ENCODE results near the gene HIP1. TPM values are rescaled to one million over a fixed set of nuclear protein-coding genes. Genes with fewer than 3 reads are reported as not detected.

Gene HIP1
- total RNA-seq, 1 donor from 2014 or later: 39.2 TPM

GRCh38 chr7:75650062-75650461, 88.7 kb downstream of the HIP1 start:
- no peaks in the 10 kb centered on the region for H3K9me3 ChIP-seq (ENCODE audit: low read depth)
- Mint-ChIP-seq H3K4me1 (peaks cover 22% of the 10 kb centered on the region), H3K4me3 (no peak overlapping the region), H3K36me3 (no peaks in the 10 kb centered on the region), H3K27ac (no peak overlapping the region), H3K9me3 (no peaks in the 10 kb centered on the region), H3K27me3 (ENCODE audit: insufficient read depth, low read depth) (no peaks in the 10 kb centered on the region)
- peak overlapping the region; percentile 38 for H3K4me2 ChIP-seq
- H2AFZ ChIP-seq (replicated peaks): no peak overlapping the region
- H3K9ac ChIP-seq: no peak overlapping the region
- H3F3A ChIP-seq (ENCODE audit: low read depth): peaks cover 19% of the 10 kb centered on the region
- H3K4me3 ChIP-seq: no peak overlapping the region
- H3K27ac ChIP-seq: peak overlapping the region; percentile 8
- H3K79me2 ChIP-seq (ENCODE audit: low read depth): no peaks in the 10 kb centered on the region
- H3K36me3 ChIP-seq: no peaks in the 10 kb centered on the region
- H3K27me3 ChIP-seq: no peaks in the 10 kb centered on the region
- no peaks in the 10 kb centered on the region for H4K20me1 ChIP-seq (ENCODE audit: low read depth)
- peak; percentile 64 for DNase-seq (ENCODE audit: low spot score)
- peaks cover 20% of the 10 kb centered on the region for H3K4me1 ChIP-seq
- no peak for TF ChIP-seq EZH2 (IDR thresholded peaks at IDR 0.05)
- TF ChIP-seq, protein P1, sequence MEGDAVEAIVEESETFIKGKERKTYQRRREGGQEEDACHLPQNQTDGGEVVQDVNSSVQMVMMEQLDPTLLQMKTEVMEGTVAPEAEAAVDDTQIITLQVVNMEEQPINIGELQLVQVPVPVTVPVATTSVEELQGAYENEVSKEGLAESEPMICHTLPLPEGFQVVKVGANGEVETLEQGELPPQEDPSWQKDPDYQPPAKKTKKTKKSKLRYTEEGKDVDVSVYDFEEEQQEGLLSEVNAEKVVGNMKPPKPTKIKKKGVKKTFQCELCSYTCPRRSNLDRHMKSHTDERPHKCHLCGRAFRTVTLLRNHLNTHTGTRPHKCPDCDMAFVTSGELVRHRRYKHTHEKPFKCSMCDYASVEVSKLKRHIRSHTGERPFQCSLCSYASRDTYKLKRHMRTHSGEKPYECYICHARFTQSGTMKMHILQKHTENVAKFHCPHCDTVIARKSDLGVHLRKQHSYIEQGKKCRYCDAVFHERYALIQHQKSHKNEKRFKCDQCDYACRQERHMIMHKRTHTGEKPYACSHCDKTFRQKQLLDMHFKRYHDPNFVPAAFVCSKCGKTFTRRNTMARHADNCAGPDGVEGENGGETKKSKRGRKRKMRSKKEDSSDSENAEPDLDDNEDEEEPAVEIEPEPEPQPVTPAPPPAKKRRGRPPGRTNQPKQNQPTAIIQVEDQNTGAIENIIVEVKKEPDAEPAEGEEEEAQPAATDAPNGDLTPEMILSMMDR (IDR thresholded peaks at IDR 0.05): peak; percentile 19

DNA sequence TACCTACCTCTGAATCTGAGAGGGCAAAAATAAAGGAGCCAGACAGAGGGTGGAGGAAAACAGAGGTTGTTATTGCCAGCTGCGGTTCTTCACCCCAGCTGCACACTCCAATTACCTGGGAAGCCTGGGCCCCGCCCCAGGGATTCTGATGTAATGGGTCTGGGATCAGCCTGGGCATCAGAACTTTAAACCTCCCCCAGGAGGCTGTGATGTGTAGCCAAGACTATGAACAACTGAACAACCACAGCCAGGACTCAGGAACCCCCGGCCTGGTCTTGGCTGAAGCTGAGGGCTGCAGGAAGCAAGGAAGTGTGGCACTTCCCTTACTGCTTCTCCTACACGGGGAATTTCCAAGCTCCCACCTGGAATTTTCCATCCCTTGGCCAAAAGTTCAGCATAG, 89.3 kb downstream of the HIP1 start:
- TF ChIP-seq EZH2 (IDR thresholded peaks at IDR 0.05) (no peak), EZH2phosphoT487 (IDR thresholded peaks at IDR 0.05) (no peak)
- TF ChIP-seq, protein P1 (IDR thresholded peaks at IDR 0.05): no peak
- peaks cover 19% of the 10 kb centered on the region for H3F3A ChIP-seq (ENCODE audit: low read depth)
- no peak overlapping the region for H3K4me3 Mint-ChIP-seq
- H3K79me2 ChIP-seq (ENCODE audit: low read depth): no peaks in the 10 kb centered on the region
- no peak overlapping the region for H3K4me3 ChIP-seq
- no peak overlapping the region for H3K27ac Mint-ChIP-seq
- no peaks in the 10 kb centered on the region for H4K20me1 ChIP-seq (ENCODE audit: low read depth)
- H3K27me3 ChIP-seq: no peaks in the 10 kb centered on the region
- H3K9me3 Mint-ChIP-seq: no peaks in the 10 kb centered on the region
- peaks cover 20% of the 10 kb centered on the region for H3K4me1 ChIP-seq
- no peaks in the 10 kb centered on the region for H3K36me3 ChIP-seq
- H3K4me1 Mint-ChIP-seq: peaks cover 22% of the 10 kb centered on the region
- no peak for DNase-seq (ENCODE audit: low spot score)
- H3K9ac ChIP-seq: no peak overlapping the region
- H3K27me3 Mint-ChIP-seq (ENCODE audit: insufficient read depth, low read depth): no peaks in the 10 kb centered on the region
- H3K4me2 ChIP-seq: peak overlapping the region; percentile 38
- no peaks in the 10 kb centered on the region for H3K9me3 ChIP-seq (ENCODE audit: low read depth)
- no peaks in the 10 kb centered on the region for H3K36me3 Mint-ChIP-seq
- H3K27ac ChIP-seq: peak overlapping the region; percentile 8
- no peak overlapping the region for H2AFZ ChIP-seq (replicated peaks)

GRCh38 chr7:75647709-75648438, 90.9 kb downstream of the HIP1 start:
- Histone ChIP-seq H3K4me3 (no peak overlapping the region), H3K4me2 (no peak overlapping the region), H3K9ac (no peak overlapping the region), H3K27me3 (no peaks in the 10 kb centered on the region), H3K27ac (no peak overlapping the region), H3K9me3 (ENCODE audit: low read depth) (no peaks in the 10 kb centered on the region), H3F3A (ENCODE audit: low read depth) (peaks cover 19% of the 10 kb centered on the region), H4K20me1 (ENCODE audit: low read depth) (no peaks in the 10 kb centered on the region), H3K36me3 (no peaks in the 10 kb centered on the region), H2AFZ (replicated peaks) (no peak overlapping the region), H3K79me2 (ENCODE audit: low read depth) (no peaks in the 10 kb centered on the region), H3K4me1 (peaks cover 20% of the 10 kb centered on the region)
- peaks cover 1% of the 10 kb centered on the region for H3K36me3 Mint-ChIP-seq
- H3K4me3 Mint-ChIP-seq: no peak overlapping the region
- peaks cover 20% of the 10 kb centered on the region for H3K4me1 Mint-ChIP-seq
- peaks cover 4% of the 10 kb centered on the region for H3K9me3 Mint-ChIP-seq
- no peaks in the 10 kb centered on the region for H3K27me3 Mint-ChIP-seq (ENCODE audit: insufficient read depth, low read depth)
- H3K27ac Mint-ChIP-seq: peak overlapping the region; percentile 83
- TF ChIP-seq EZH2phosphoT487 (IDR thresholded peaks at IDR 0.05): no peak
- TF ChIP-seq, protein P1 (IDR thresholded peaks at IDR 0.05): no peak
- no peak for TF ChIP-seq EZH2 (IDR thresholded peaks at IDR 0.05)
- DNase-seq (ENCODE audit: low spot score): no peak
